ENCODE data around the gene SERINC2.
"Not testable (repeated sequence)": the region's sequence is repeated elsewhere in the genome, so short reads cannot be mapped to it uniquely, and the experiment has no call there.

Gene SERINC2

DNA sequence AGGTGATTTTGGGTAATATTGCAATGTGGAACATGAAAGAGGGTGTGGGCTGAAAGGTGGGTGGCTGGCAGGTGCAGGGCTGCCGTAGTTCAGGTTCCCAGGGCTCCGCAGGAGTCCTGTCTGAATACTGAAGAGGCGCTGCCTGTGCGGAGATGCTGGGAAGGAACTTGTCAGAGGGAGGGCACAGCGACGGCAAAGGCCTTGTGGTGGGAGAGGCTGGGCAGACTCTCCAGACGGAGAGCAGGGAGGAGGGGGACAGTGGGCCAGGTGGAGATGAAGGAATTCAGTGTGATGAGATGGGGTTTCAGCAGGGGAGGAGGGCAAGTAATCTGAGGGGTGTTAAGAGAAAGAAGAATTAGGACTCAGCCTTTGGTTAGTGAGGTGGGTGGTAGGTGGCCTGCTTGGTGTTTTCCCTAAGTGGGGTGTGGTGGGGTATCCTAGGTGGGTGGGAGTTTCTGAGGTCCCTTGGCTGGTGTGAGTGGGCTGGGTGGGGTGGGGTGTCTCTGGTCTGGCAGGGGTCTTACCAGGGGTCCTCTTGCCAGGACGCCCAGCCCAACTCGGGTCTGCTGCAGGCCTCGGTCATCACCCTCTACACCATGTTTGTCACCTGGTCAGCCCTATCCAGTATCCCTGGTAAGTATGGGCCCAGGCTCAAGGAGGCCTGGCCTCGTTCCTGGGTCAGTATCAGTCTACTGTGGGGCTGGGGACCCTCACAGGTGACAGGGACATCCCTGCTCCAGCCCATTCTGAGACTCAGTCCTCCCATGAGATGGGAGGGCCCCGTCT, 15.6 kb downstream of the SERINC2 start:
- in situ Hi-C loops (cut with MboI; ENCODE audit: low pct_unique_long_range_greater_than_20kb, low sequenced_read_pairs) = no loop called here
- no peak for DNase-seq

DNA sequence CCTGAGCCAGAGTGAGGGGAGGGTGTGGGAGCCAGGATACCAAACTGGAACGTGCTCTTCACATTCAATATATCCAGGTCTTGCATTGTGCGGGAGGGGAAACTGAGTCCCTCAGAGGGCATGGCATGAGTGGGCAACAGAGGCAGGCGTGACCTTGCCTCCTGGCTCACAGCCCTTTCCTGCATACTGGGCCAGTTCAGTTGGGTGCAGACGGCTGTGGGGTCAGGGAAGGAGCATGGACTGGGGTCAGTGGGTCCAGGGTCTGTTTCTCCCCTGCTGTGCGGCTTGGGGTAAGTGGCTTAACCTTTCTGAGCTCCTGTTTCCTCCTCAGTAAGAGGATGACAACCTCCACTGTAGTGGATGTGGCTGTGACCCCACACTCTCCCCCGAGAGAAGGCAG, 16.6 kb downstream of the SERINC2 start:
- DNase-seq = no peak
- in situ Hi-C loops (cut with MboI; ENCODE audit: low pct_unique_long_range_greater_than_20kb, low sequenced_read_pairs) = no loop called here

DNA sequence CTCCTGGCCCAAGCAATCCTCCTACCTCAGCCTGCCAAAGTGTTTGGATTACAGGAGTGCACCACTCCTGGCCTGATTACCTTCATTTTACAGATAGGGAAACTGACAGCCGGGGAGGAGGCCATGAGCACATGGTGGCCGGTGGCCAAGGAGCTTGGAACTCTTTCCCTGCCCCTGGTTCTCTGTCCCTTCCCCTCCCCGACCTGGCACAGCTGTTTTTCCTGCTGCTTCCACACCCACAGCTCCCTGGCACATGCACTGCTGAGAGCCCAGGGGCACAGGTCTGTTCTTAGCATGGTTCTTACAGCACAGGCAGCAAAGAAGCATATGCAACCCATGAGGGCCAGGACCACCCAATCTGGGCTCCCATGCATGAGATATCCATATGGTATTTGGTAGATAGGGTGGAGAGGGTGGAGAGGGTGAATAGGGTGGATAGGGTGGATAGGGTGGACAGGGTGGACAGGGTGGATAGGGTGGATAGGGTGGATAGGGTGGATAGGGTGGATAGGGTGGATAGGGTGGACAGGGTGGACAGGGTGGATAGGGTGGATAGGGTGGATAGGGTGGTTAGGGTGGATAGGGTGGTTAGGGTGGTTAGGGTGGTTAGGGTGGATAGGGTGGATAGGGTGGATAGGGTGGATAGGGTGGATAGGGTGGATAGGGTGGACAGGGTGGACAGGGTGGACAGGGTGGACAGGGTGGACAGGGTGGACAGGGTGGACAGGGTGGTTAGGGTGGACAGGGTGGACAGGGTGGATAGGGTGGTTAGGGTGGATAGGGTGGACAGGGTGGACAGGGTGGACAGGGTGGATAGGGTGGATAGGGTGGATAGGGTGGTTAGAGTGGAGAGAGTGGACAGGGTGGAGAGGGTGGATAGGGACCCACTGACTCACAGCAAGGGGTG, 18.6 kb downstream of the SERINC2 start:
- in situ Hi-C loops (cut with MboI; ENCODE audit: low pct_unique_long_range_greater_than_20kb, low sequenced_read_pairs); DNase-seq: not testable (repeated sequence)

DNA sequence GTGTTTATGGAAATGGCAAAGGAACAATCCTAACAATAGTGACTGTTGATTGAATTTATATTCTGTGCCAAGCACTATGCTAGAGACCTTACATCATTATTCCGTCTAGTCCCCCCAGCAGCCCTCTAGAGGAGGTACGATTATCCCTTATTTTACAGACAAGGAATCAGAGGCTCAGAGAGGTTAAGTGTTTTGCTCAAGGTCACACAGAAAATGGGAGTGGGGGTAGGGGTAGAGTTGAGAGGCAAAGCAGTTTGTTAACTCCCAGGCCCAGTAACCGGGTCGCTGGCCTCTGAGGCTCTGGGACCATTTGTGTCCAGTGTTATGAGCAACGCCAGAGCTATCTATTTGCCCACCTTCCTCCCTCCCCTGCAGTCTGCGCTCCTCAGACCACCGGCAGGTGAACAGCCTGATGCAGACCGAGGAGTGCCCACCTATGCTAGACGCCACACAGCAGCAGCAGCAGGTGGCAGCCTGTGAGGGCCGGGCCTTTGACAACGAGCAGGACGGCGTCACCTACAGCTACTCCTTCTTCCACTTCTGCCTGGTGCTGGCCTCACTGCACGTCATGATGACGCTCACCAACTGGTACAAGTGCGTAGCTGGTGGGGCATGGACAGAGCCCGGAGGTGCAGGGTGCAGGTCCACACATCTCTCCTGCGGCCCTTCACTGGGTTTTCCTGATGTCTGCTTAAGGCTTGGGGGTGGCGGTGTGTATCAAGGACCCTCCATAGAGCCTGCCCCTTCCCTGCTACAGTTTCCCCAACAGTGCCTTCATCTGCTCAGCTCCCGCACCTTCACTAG, 19.8 kb downstream of the SERINC2 start:
- no peak for DNase-seq
- in situ Hi-C loops (cut with MboI; ENCODE audit: low pct_unique_long_range_greater_than_20kb, low sequenced_read_pairs) = no loop called here

DNA sequence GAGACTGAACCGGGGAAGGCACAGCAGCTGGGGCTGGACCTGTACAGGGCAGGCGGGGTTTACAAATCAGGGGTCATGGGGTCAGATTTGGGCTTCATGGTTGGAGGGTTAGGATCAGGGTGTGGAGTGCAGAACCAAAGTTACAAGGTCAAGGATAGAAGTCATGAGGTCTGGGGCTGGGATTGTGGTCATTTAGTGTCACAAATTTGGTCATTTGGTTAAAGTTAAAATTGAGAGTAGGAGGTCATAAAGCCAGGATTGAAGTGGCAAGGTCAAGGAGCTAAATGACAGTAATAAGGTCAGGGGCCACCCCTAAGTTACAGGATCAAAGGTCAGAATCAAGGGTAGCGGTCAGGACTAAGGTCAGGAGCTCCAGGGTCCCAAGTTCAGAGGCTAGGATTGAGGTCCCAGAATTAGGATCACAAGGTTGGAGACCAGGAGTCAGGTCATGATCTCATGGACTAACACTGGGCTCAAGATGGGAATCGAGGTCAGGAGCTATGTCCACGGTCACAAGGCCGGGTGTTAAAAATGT, 20.4 kb downstream of the SERINC2 start:
- in situ Hi-C loops (cut with MboI; ENCODE audit: low pct_unique_long_range_greater_than_20kb, low sequenced_read_pairs) = no loop called here
- DNase-seq = no peak

DNA sequence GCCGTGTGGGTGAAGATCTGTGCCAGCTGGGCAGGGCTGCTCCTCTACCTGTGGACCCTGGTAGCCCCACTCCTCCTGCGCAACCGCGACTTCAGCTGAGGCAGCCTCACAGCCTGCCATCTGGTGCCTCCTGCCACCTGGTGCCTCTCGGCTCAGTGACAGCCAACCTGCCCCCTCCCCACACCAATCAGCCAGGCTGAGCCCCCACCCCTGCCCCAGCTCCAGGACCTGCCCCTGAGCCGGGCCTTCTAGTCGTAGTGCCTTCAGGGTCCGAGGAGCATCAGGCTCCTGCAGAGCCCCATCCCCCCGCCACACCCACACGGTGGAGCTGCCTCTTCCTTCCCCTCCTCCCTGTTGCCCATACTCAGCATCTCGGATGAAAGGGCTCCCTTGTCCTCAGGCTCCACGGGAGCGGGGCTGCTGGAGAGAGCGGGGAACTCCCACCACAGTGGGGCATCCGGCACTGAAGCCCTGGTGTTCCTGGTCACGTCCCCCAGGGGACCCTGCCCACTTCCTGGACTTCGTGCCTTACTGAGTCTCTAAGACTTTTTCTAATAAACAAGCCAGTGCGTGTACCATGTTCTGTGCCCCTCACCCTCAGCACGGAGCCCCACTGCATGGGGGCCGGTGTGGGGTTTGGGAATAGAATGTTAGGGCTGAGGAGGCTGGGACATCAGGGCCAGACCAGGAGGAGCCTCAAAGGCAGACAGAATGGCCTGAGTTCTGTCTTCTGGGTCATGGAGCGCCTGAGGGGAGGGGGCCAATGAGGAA, 21.3 kb downstream of the SERINC2 start:
- DNase-seq = no peak
- in situ Hi-C loops (cut with MboI; ENCODE audit: low pct_unique_long_range_greater_than_20kb, low sequenced_read_pairs) = no loop called here

DNA sequence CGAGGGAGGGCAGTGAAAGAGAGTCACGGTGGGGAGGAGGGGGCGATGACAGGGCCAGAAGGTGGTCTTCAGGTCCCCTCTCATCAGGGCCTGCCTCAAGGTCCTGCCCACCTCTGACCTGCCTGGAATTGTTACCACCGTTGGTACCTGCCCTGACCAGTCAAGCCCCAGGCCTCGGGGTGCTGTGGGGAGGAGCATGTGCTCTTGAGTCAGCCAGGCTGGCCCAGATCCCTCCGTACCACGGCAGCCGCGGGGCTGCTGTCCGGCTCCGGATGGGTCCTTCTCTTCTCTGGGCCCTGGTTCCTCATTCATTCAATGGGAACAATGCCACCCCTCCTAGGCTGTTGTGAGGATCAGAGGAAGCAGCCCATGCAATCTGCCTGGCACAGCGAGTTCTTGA, 22.0 kb downstream of the SERINC2 start:
- DNase-seq = no peak
- in situ Hi-C loops (cut with MboI; ENCODE audit: low pct_unique_long_range_greater_than_20kb, low sequenced_read_pairs) = no loop called here

DNA sequence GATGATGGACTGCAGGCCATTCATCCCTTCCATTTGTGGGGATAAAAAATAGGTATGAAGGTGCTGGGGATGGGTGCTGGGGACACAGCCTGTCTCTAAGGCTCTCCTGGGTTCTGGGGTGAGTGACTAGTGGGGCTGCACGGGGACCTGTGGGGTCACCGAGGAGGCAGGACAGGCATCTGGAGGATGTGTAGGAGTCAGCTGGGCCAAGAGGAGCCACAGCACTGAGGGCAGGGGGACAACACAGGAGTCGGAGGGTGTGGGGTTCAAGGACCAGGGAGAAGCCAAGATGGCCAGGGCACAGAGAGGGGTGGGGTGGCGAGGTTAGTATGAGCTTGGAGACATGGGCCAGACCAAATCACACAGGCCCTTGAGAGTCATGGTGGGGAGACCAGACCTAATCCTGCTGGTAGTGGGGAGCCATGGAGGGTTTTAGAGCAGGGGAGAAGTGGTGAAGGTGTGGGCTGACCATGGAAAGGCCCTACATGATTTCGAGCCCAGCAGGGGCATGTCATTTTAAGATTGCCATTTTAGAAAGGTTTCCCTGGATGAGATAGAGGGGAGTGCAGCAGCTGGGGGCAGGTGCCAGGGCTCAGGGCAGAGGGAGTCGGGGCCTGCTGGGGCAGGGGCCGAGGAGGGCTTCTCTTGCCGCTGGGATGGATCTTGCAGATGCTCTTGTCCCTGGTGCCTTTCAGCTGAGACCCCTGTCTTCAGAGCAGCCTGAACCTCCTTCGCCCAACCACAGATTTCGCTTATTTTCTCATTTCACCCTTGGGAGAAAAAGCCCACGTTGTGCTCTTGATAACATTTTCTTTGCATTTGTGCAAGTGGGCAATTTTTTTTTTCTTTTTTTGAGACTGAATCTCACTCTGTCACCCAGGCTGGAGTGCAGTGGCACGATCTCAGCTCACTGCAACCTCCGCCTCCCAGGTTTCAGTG, 22.7 kb downstream of the SERINC2 start:
- no peak for DNase-seq
- in situ Hi-C loops (cut with MboI; ENCODE audit: low pct_unique_long_range_greater_than_20kb, low sequenced_read_pairs) = no loop called here

DNA sequence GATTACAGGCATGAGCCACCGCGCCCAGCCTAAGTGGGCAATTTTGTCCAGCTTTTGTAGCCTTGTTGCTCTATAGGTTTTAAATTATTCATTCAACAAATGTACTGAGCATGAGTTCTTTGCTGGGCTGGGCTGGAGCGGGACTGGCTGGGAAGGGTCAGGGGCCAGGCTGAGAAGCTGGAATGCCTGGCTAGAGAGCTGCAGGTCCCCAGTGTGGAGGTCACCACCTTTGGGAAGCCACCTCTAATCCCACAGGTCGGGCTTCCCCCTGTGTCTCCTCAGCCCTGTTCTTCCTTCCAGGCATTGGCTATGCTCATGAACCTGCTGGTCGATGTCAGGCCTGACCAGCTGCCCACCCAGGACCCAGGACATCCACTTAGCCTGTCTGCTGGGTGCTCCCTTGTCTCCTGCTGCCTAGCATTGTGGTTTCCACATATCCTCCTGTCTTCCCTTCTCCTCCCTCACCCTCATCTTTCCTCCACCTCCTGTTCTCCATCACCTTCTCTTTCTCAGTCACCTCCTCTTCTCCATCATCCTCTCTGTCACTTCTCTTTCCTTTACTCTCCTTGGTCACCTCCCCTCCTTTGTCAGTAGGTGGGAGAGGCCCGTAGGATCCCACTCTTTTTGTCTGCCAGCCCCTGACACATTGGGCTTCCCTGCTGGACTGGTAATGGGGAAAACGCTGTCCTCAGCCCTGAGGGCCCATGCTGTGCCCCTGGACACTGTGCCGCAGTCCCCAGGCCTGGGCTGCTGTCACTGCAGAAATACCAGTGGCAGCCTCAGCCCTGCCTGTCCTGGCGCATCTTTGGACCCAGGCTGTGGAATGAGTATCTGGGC, 23.8 kb downstream of the SERINC2 start:
- in situ Hi-C loops (cut with MboI; ENCODE audit: low pct_unique_long_range_greater_than_20kb, low sequenced_read_pairs) = no loop called here
- DNase-seq = no peak

DNA sequence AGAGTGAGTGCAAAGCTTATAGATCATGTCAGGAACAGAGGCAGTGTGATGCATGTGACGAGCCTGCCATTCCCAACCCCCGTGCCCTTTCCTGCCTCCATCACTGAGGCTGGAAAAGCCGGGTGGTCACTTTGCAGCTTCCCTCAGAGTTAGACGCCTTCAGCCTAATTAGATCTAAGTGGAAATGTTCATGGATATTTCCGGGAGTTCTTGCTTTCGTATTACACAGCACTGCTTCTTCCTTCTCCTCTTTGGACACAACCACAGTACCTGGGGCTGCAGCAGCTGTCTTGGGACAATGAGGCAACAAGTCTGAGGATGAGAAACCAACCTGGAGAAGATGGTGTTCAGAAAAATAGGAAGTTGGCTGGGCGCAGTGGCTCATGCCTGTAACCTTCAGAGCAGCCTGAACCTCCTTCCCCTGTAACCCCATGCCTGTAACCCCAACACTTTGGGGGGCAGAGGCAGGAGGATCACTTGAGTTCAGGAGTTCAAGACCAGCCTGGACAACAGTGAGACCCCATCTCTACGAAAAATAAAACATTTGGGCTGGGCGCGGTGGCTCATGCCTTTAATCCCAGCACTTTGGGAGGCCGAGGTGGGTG, 24.5 kb downstream of the SERINC2 start:
- no peak for DNase-seq
- in situ Hi-C loops (cut with MboI; ENCODE audit: low pct_unique_long_range_greater_than_20kb, low sequenced_read_pairs) = no loop called here

DNA sequence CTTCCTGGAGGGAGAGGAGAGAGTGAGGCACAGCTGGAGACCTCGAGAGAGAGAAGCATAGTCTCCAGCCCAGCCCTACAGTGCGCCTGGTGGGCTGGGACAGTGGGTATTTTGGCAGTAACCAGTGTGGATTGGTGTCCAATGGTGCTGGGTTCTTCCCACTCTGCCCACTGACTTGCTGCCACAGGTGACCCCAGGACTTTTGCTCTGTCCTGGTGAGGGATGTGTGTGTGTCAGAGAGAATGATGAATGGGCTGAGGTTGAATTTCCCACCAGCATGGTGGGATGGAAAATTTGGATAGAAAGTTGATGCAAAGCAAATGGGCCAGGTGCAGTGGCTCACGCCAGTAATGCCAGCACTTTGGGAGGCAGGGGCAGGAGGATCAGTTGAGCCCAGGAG, 26.3 kb downstream of the SERINC2 start:
- in situ Hi-C loops (cut with MboI; ENCODE audit: low pct_unique_long_range_greater_than_20kb, low sequenced_read_pairs) = no loop called here

DNA sequence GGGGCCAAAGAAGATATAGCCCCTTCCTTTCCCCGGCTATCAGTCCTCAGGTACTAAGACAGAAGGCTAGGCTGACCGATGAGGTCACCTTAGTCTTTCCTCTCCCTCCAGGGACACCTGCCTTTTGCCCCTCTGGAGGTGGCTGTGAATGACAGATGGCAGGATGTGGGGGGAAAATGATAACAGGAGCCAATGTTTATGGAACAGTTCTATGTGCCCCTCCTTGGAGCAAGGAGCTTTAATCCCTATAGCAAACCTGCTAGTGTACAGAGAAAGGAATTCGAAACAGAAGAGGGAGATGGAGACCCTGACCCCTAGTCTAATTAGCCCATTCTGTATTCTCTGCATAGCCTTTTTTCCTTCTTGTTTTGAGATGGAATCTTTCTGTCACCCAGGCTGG, 28.1 kb downstream of the SERINC2 start:
- in situ Hi-C loops (cut with MboI; ENCODE audit: low pct_unique_long_range_greater_than_20kb, low sequenced_read_pairs) = no loop called here
- DNase-seq = no peak

More for the DNA sequence above, 26.3 kb downstream of the SERINC2 start:
- DNase-seq = no peak

DNA sequence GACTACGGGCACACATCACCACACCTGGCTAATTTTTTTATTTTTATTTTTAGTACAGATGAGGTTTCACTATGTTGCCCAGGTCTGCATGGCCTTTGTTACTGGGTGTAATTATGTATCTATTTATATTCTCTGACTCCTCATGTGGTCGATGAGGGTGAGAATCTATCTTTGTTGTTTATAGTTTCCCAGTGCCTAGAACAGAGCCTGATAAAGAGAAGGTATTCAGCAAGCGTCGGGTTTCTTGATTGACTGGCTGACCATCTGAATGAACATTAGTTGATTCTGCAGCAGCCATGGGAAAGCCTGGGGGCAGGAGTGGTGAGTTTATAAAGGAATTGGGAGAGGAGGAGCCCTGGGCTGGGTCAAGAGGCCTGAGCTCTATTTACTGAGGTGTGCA, 28.5 kb downstream of the SERINC2 start:
- no peak for DNase-seq
- in situ Hi-C loops (cut with MboI; ENCODE audit: low pct_unique_long_range_greater_than_20kb, low sequenced_read_pairs) = no loop called here

DNA sequence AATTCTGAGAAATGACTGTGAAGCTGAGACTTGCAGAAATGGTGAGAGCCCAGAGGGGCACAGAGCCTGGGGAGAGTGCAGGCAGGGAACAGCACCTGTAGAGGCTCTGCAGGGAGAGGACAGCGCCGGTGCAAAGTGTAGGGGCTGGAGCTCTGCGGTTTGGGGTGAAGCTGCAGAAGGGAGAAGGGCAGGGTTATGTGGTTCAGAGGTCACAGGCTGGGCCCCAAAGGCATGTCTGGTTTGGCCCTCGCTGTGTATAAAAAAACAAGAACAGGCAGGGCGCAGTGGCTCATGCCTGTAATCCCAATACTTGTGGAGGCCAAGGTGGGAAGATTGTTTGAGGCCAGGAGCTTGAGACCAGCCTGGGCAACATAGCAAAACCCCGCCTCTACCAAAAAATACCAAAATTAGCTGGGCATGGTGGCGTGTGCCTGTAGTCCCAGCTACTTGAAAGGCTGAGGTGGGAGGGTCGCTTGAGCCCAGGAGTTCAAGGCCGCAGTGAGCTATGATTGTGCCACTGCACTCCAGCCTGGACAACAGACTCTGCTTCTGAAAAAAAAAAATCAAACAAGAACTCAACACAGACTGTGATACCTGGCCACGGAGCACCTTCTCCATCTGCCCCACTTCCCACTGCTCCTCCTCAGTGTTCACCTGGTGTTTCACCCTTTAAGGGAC, 29.1 kb downstream of the SERINC2 start:
- no peak for DNase-seq
- in situ Hi-C loops (cut with MboI; ENCODE audit: low pct_unique_long_range_greater_than_20kb, low sequenced_read_pairs) = no loop called here

DNA sequence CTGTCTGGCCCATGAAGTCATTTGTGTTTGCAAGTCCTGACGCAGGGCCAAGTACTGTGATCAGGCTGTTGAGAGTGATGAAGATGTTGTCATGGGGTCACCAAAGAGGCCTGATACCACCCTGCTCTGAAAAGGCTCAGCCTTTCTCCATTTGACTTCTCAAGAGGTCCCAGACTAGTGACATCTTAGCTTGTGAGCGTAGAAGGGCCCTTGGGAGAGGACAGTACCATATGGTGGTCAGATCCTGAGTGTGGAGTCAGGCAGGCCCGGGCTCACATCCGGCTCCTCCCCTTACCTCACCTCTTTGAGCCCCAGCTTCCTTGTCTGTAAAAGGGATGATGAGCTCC, 29.6 kb downstream of the SERINC2 start:
- in situ Hi-C loops (cut with MboI; ENCODE audit: low pct_unique_long_range_greater_than_20kb, low sequenced_read_pairs) = no loop called here
- no peak for DNase-seq

DNA sequence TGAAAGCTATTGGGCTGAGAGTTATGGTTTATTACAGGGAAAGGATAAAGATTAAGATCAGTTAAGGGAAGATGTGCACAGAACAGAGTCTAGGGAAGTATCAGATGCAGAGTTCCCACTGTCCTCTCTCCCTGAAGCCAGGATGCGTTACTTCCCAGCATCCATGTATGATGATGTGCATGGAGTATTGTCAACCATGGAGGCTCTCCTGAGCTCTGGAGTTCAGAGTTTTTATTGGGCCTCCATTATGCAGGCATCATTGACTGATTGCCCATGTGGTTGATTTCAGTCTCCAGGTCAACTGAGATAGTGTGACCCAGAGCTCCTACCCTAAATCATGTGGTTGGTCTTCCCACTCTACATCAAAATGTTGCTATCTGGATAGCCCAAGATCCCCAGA, 30.7 kb downstream of the SERINC2 start:
- in situ Hi-C loops (cut with MboI; ENCODE audit: low pct_unique_long_range_greater_than_20kb, low sequenced_read_pairs) = no loop called here
- no peak for DNase-seq

Measured in KBM-7 (cell line).